HG03064 (cell line): ENCODE results near the gene RPL41.
"Not testable (repeated sequence)": the region's sequence is repeated elsewhere in the genome, so short reads cannot be mapped to it uniquely, and the experiment has no call there.

Experiments
- ATAC-seq: cut with Tn5 transposase; IDR thresholded peaks from one replicate; pipeline ENCODE4 v1.9.1; 2021; ENCODE audit warnings: low read depth; ENCODE audit not compliant: unreplicated experiment

Gene RPL41

GRCh38 chr12:56102683-56103065, 13.8 kb upstream of the RPL41 start:
- no peak for ATAC-seq

GRCh38 chr12:56103066-56103711, 13.2 kb upstream of the RPL41 start:
- no peak for ATAC-seq

- ATAC-seq, result no peak
Observed at GRCh38 chr12:56103823-56104108, 12.7 kb upstream of the RPL41 start.

GRCh38 chr12:56104109-56104814, 12.2 kb upstream of the RPL41 start, which contains the start of gene PA2G4:
Gene PA2G4 (plus strand): TSS chr12:56104559. CDS start chr12:56104738, 179 bp downstream.
- ATAC-seq, result peak; percentile 96

- ATAC-seq, result peak; percentile 12
Observed at GRCh38 chr12:56104815-56105608, 11.4 kb upstream of the RPL41 start.

- ATAC-seq, result no peak
Observed at GRCh38 chr12:56105609-56105902, 10.9 kb upstream of the RPL41 start.

- ATAC-seq, result no peak
Observed at GRCh38 chr12:56107242-56107641, 9.2 kb upstream of the RPL41 start.

- ATAC-seq, result no peak
Observed at GRCh38 chr12:56110571-56110970, 5.9 kb upstream of the RPL41 start.

- no peak for ATAC-seq
Observed at GRCh38 chr12:56114084-56114483, 2.3 kb upstream of the RPL41 start.

- no peak for ATAC-seq
Observed at GRCh38 chr12:56115329-56115728, 1.1 kb upstream of the RPL41 start.

- ATAC-seq, result not testable (repeated sequence)
Observed at GRCh38 chr12:56117082-56117706, 761 bp downstream of the RPL41 start.

GRCh38 chr12:56117778-56118687, 1.6 kb downstream of the RPL41 start, which contains the start of gene ZC3H10:
Gene ZC3H10 (plus strand): TSS chr12:56118266. CDS start chr12:56120563, 2,297 bp downstream.
- ATAC-seq, result peak; percentile 75

- no peak for ATAC-seq
Observed at GRCh38 chr12:56118688-56119357, 2.4 kb downstream of the RPL41 start.

- no peak for ATAC-seq
Observed at GRCh38 chr12:56119361-56119796, 2.9 kb downstream of the RPL41 start.

- ATAC-seq, result no peak
Observed at GRCh38 chr12:56120158-56120846, 3.9 kb downstream of the RPL41 start.

GRCh38 chr12:56121204-56121870, 4.9 kb downstream of the RPL41 start:
- no peak for ATAC-seq

- ATAC-seq, result no peak
Observed at GRCh38 chr12:56122637-56123036, 6.2 kb downstream of the RPL41 start.

GRCh38 chr12:56124133-56124532, 7.7 kb downstream of the RPL41 start:
- no peak for ATAC-seq
